ENCODE measurements around the gene PADI3. TPM values are rescaled to one million over a fixed set of nuclear protein-coding genes. Genes with fewer than 3 reads are reported as not detected.

Gene PADI3
- total RNA-seq, 2 donors from 2014 or later = 0.18 to 1.2 TPM

- TF ChIP-seq POLR2A (IDR thresholded peaks at IDR 0.05) (no peak), POLR2AphosphoS5 (IDR thresholded peaks at IDR 0.05) (no peak), CTCF (IDR thresholded peaks at IDR 0.05) (no peak)
- Histone ChIP-seq H3K36me3 (no peaks in the 10 kb centered on the region), H3K27ac (no peak overlapping the region), H3K9me3 (no peaks in the 10 kb centered on the region), H3K4me3 (no peak overlapping the region), H3K27me3 (replicated peaks; ENCODE audit: insufficient read depth) (no peaks in the 10 kb centered on the region), H3K4me1 (replicated peaks) (no peaks in the 10 kb centered on the region)
- intact Hi-C loops (cut with DNase I) = no loop called here
- WGBS = 85% methylated on average over 6 of the region's 6 CpGs
- DNase-seq (ENCODE audit: low spot score) = no peak
Observed at GRCh38 chr1:17307329-17307728, 58.4 kb downstream of the PADI3 start.

- 86% methylated on average over 7 of the region's 8 CpGs for WGBS
- TF ChIP-seq CTCF (IDR thresholded peaks at IDR 0.05) = no peak
- no peak for TF ChIP-seq POLR2A (IDR thresholded peaks at IDR 0.05)
- TF ChIP-seq POLR2AphosphoS5 (IDR thresholded peaks at IDR 0.05) = no peak
- Histone ChIP-seq H3K4me1 (replicated peaks) (no peaks in the 10 kb centered on the region), H3K4me3 (no peak within 1 kb of the TSS), H3K9me3 (no peaks in the 10 kb centered on the region), H3K27me3 (replicated peaks; ENCODE audit: insufficient read depth) (no peaks in the 10 kb centered on the region), H3K27ac (no peak within 1 kb of the TSS), H3K36me3 (no peaks in the 10 kb centered on the region)
- intact Hi-C loops (cut with DNase I) = no loop called here
- no peak for DNase-seq (ENCODE audit: low spot score)
Observed at GRCh38 chr1:17307946-17308345, 59.0 kb downstream of the PADI3 start, which contains the start of gene PADI4. PADI4 (plus strand) TSS chr1:17308197; CDS start chr1:17308223, 26 bp downstream.

- TF ChIP-seq POLR2AphosphoS5 (IDR thresholded peaks at IDR 0.05) (no peak), CTCF (IDR thresholded peaks at IDR 0.05) (no peak), POLR2A (IDR thresholded peaks at IDR 0.05) (no peak)
- Histone ChIP-seq H3K27me3 (replicated peaks; ENCODE audit: insufficient read depth) (no peaks in the 10 kb centered on the region), H3K4me1 (replicated peaks) (no peaks in the 10 kb centered on the region), H3K4me3 (no peak overlapping the region), H3K36me3 (no peaks in the 10 kb centered on the region), H3K9me3 (no peaks in the 10 kb centered on the region), H3K27ac (no peak overlapping the region)
- intact Hi-C loops (cut with DNase I) = no loop called here
- 76% methylated on average over 5 of the region's 6 CpGs for WGBS
- DNase-seq (ENCODE audit: low spot score) = no peak
Observed at GRCh38 chr1:17308593-17308992, 59.7 kb downstream of the PADI3 start.

- Histone ChIP-seq H3K4me3 (no peak overlapping the region), H3K4me1 (replicated peaks) (no peaks in the 10 kb centered on the region), H3K27ac (no peak overlapping the region), H3K9me3 (no peaks in the 10 kb centered on the region), H3K36me3 (no peaks in the 10 kb centered on the region), H3K27me3 (replicated peaks; ENCODE audit: insufficient read depth) (no peaks in the 10 kb centered on the region)
- intact Hi-C loops (cut with DNase I) = no loop called here
- TF ChIP-seq POLR2A (IDR thresholded peaks at IDR 0.05) (no peak), CTCF (IDR thresholded peaks at IDR 0.05) (no peak), POLR2AphosphoS5 (IDR thresholded peaks at IDR 0.05) (no peak)
- no peak for DNase-seq (ENCODE audit: low spot score)
- WGBS = 59% methylated on average over 8 of the region's 8 CpGs
Observed at GRCh38 chr1:17309426-17310067, 60.6 kb downstream of the PADI3 start.

- no peak overlapping the region for H3K4me3 ChIP-seq
- TF ChIP-seq POLR2AphosphoS5 (IDR thresholded peaks at IDR 0.05) (no peak), CTCF (IDR thresholded peaks at IDR 0.05) (no peak), POLR2A (IDR thresholded peaks at IDR 0.05) (no peak)
- WGBS = 71% methylated on average over 7 of the region's 7 CpGs
- H3K27ac ChIP-seq = no peak overlapping the region
- H3K27me3 ChIP-seq (replicated peaks; ENCODE audit: insufficient read depth) = no peaks in the 10 kb centered on the region
- DNase-seq (ENCODE audit: low spot score) = no peak
- no peaks in the 10 kb centered on the region for H3K36me3 ChIP-seq
- H3K4me1 ChIP-seq (replicated peaks) = no peaks in the 10 kb centered on the region
- intact Hi-C loops (cut with DNase I) = no loop called here
- H3K9me3 ChIP-seq = no peaks in the 10 kb centered on the region
Observed at GRCh38 chr1:17310068-17310640, 61.3 kb downstream of the PADI3 start.
